ENCODE data around the gene TPRX2. TPM values are rescaled to one million over a fixed set of nuclear protein-coding genes. Genes with fewer than 3 reads are reported as not detected.
"Not testable (repeated sequence)": the region's sequence is repeated elsewhere in the genome, so short reads cannot be mapped to it uniquely, and the experiment has no call there.

Gene TPRX2
- total RNA-seq, 1 donor from 2014 or later, result not detected

- no peak for DNase-seq
- no peak overlapping the region for H3K27ac ChIP-seq (replicated peaks)
- no peak overlapping the region for H3K4me3 ChIP-seq
- no peaks in the 10 kb centered on the region for H3K36me3 ChIP-seq
- no peak for TF ChIP-seq CTCF (IDR thresholded peaks at IDR 0.05; ENCODE audit: borderline replicate concordance)
- H3K27me3 ChIP-seq (ENCODE audit: low read depth), result peaks cover 100% of the 10 kb centered on the region
- no peaks in the 10 kb centered on the region for H3K9me3 ChIP-seq (replicated peaks)
- intact Hi-C loops (cut with micrococcal nuclease), result no loop called here
- H3K4me1 ChIP-seq, result peaks cover 3% of the 10 kb centered on the region
These were observed 6.0 kb upstream of the TPRX2 start for GRCh38 chr19:47853003-47853402.

GRCh38 chr19:47854459-47854858, 4.6 kb upstream of the TPRX2 start:
- H3K9me3 ChIP-seq (replicated peaks), result no peaks in the 10 kb centered on the region
- no peak for DNase-seq
- H3K36me3 ChIP-seq, result no peaks in the 10 kb centered on the region
- no peak overlapping the region for H3K27ac ChIP-seq (replicated peaks)
- peaks cover 95% of the 10 kb centered on the region for H3K27me3 ChIP-seq (ENCODE audit: low read depth)
- TF ChIP-seq CTCF (IDR thresholded peaks at IDR 0.05; ENCODE audit: borderline replicate concordance), result no peak
- intact Hi-C loops (cut with micrococcal nuclease), result no loop called here
- no peak overlapping the region for H3K4me3 ChIP-seq
- H3K4me1 ChIP-seq, result no peaks in the 10 kb centered on the region

GRCh38 chr19:47858231-47858630, 804 bp upstream of the TPRX2 start:
- DNase-seq; H3K27ac ChIP-seq (replicated peaks); H3K9me3 ChIP-seq (replicated peaks); intact Hi-C loops (cut with micrococcal nuclease); H3K36me3 ChIP-seq; H3K4me3 ChIP-seq; H3K4me1 ChIP-seq: not testable (repeated sequence)
- peaks cover 74% of the 10 kb centered on the region for H3K27me3 ChIP-seq (ENCODE audit: low read depth)

GRCh38 chr19:47859838-47860237, 803 bp downstream of the TPRX2 start:
- H3K36me3 ChIP-seq; DNase-seq; H3K27ac ChIP-seq (replicated peaks); H3K9me3 ChIP-seq (replicated peaks); H3K4me3 ChIP-seq; intact Hi-C loops (cut with micrococcal nuclease); H3K4me1 ChIP-seq: not testable (repeated sequence)
- H3K27me3 ChIP-seq (ENCODE audit: low read depth), result peaks cover 57% of the 10 kb centered on the region

- intact Hi-C loops (cut with micrococcal nuclease), result no loop called here
- H3K9me3 ChIP-seq (replicated peaks), result no peaks in the 10 kb centered on the region
- H3K4me3 ChIP-seq, result no peak overlapping the region
- peaks cover 48% of the 10 kb centered on the region for H3K27me3 ChIP-seq (ENCODE audit: low read depth)
- no peak for TF ChIP-seq CTCF (IDR thresholded peaks at IDR 0.05; ENCODE audit: borderline replicate concordance)
- DNase-seq, result no peak
- H3K4me1 ChIP-seq, result no peaks in the 10 kb centered on the region
- no peaks in the 10 kb centered on the region for H3K36me3 ChIP-seq
- no peak overlapping the region for H3K27ac ChIP-seq (replicated peaks)
These were observed 1.7 kb downstream of the TPRX2 start for GRCh38 chr19:47860602-47861297.

GRCh38 chr19:47861630-47862029, 2.6 kb downstream of the TPRX2 start:
- TF ChIP-seq CTCF (IDR thresholded peaks at IDR 0.05; ENCODE audit: borderline replicate concordance), result no peak
- no peak for DNase-seq
- Histone ChIP-seq H3K4me1 (no peaks in the 10 kb centered on the region), H3K27me3 (ENCODE audit: low read depth) (peaks cover 40% of the 10 kb centered on the region), H3K9me3 (replicated peaks) (no peaks in the 10 kb centered on the region), H3K4me3 (no peak overlapping the region), H3K36me3 (no peaks in the 10 kb centered on the region), H3K27ac (replicated peaks) (no peak overlapping the region)
- intact Hi-C loops (cut with micrococcal nuclease), result no loop called here

Data from left ventricle myocardium inferior (tissue), 1 donor.